AML-193 (cell line): Measurements from ENCODE around the gene TUBA8.
"Not testable (repeated sequence)": the region's sequence is repeated elsewhere in the genome, so short reads cannot be mapped to it uniquely, and the experiment has no call there.

ENCODE experiments used
- DNase-seq, 2 experiments: peaks; one replicate each; lab custom pipeline; 2025; lab: John Stamatoyannopoulos, UW

TUBA8 gene

GRCh38 chr22:18077639-18078328 lies 32.8 kb upstream of the TUBA8 start, which contains the start of gene PEX26:
Gene PEX26, plus strand, starts transcription at chr22:18077990. Its CDS starts 387 bp downstream, at chr22:18078377.
- DNase-seq: peak; percentile 92 to 94

- DNase-seq: peak; percentile 11 to 13
Measured at GRCh38 chr22:18078329-18079041, 32.1 kb upstream of the TUBA8 start.

- DNase-seq: no peak
Measured at GRCh38 chr22:18079706-18080233, 30.8 kb upstream of the TUBA8 start.

GRCh38 chr22:18081416-18081815 lies 29.2 kb upstream of the TUBA8 start:
- no peak for DNase-seq

GRCh38 chr22:18082467-18082866 lies 28.1 kb upstream of the TUBA8 start:
- DNase-seq: no peak

- no peak for DNase-seq
Measured at GRCh38 chr22:18083406-18083805, 27.2 kb upstream of the TUBA8 start.

GRCh38 chr22:18085188-18085587 lies 25.4 kb upstream of the TUBA8 start:
- DNase-seq: no peak

GRCh38 chr22:18087350-18087855 lies 23.2 kb upstream of the TUBA8 start:
- no peak for DNase-seq

- no peak for DNase-seq
Measured at GRCh38 chr22:18088825-18089568, 21.6 kb upstream of the TUBA8 start.

GRCh38 chr22:18090286-18090685 lies 20.3 kb upstream of the TUBA8 start:
- DNase-seq: no peak

GRCh38 chr22:18091478-18091877 lies 19.1 kb upstream of the TUBA8 start:
- DNase-seq: no peak

- DNase-seq: no peak
Measured at GRCh38 chr22:18091916-18092526, 18.6 kb upstream of the TUBA8 start.

- DNase-seq: no peak
Measured at GRCh38 chr22:18093661-18094060, 16.9 kb upstream of the TUBA8 start.

- DNase-seq: no peak
Measured at GRCh38 chr22:18095101-18095805, 15.4 kb upstream of the TUBA8 start.

- DNase-seq: no peak
Measured at GRCh38 chr22:18096823-18097222, 13.8 kb upstream of the TUBA8 start.

- no peak for DNase-seq
Measured at GRCh38 chr22:18100781-18101180, 9.8 kb upstream of the TUBA8 start.

- peak; percentile 39 to 49 for DNase-seq
Measured at GRCh38 chr22:18101536-18101935, 9.1 kb upstream of the TUBA8 start.

GRCh38 chr22:18103527-18104269 lies 6.9 kb upstream of the TUBA8 start:
- DNase-seq: no peak

GRCh38 chr22:18104566-18104965 lies 6.0 kb upstream of the TUBA8 start:
- no peak for DNase-seq

- not testable (repeated sequence) for DNase-seq
Measured at GRCh38 chr22:18105981-18106380, 4.6 kb upstream of the TUBA8 start.
